Caco-2 (cell line): ENCODE data around the gene TAP2. TPM values are rescaled to one million over a fixed set of nuclear protein-coding genes. Genes with fewer than 3 reads are reported as not detected.

Experiments used
- BruUV-seq: library from RNA; stranded (reverse); fragments of 400-500 nt; replicated peaks from 2 replicates; lab custom pipeline; 2021; lab: Mats Ljungman, UMichigan
- CTCF ChIA-PET: fragments of 300-600 bp; sonication (Branson Sonifier 250); formaldehyde crosslinking; loops from one replicate; lab custom pipeline; 2022; ENCODE audit warnings: antibody characterized with exemption; lab: Charles Lee
- POLR2A ChIA-PET: fragments of 300-600 bp; sonication (Branson Sonifier 250); formaldehyde crosslinking; loops from one replicate; lab custom pipeline; 2022; ENCODE audit warnings: antibody characterized with exemption; lab: Charles Lee
- DNase-seq, 2 experiments: peaks; one replicate each; pipeline versions ENCODE4 v3.0.0 to v3.0.0-alpha.2; 2020 to 2022
- H3K27me3 ChIP-seq: replicated peaks from 2 replicates; pipeline ENCODE4 v1.6.0; 2011; ENCODE audit warnings: low read length; ENCODE audit not compliant: control insufficient read depth, insufficient read depth
- H3K36me3 ChIP-seq: 2 replicates; pipeline ENCODE4 v1.5.1; 2011; ENCODE audit warnings: low read length; ENCODE audit not compliant: control insufficient read depth, insufficient read depth
- H3K4me1 ChIP-seq: fragments of 250-450 bp; sonication (Bioruptor Pico); 2 replicates; pipeline ENCODE4 v1.5.1; 2020; ENCODE audit warnings: mild to moderate bottlenecking
- H3K4me3 ChIP-seq: 2 replicates; pipeline ENCODE4 v1.5.1; 2011; ENCODE audit warnings: low read depth, mild to moderate bottlenecking, control low read depth, low read length
- H3K9me3 ChIP-seq: fragments of 250-450 bp; sonication (Bioruptor Pico); 2 replicates; pipeline ENCODE4 v1.5.1; 2020; ENCODE audit warnings: mild to moderate bottlenecking, moderate library complexity
- H3K27ac Mint-ChIP-seq: one replicate; pipeline ENCODE4 v1.8.0; 2022; ENCODE audit warnings: mixed read lengths; ENCODE audit not compliant: unreplicated experiment
- H3K27me3 Mint-ChIP-seq: one replicate; pipeline ENCODE4 v1.8.0; 2022; ENCODE audit warnings: mixed read lengths; ENCODE audit not compliant: insufficient read depth, unreplicated experiment
- H3K36me3 Mint-ChIP-seq: one replicate; pipeline ENCODE4 v1.8.0; 2022; ENCODE audit warnings: mild to moderate bottlenecking, mixed read lengths; ENCODE audit not compliant: insufficient read depth, unreplicated experiment
- H3K4me1 Mint-ChIP-seq: one replicate; pipeline ENCODE4 v1.8.0; 2022; ENCODE audit warnings: low read depth, mixed read lengths; ENCODE audit not compliant: unreplicated experiment
- H3K4me3 Mint-ChIP-seq: one replicate; pipeline ENCODE4 v1.8.0; 2022; ENCODE audit warnings: mild to moderate bottlenecking, moderate library complexity, mixed read lengths; ENCODE audit not compliant: unreplicated experiment
- H3K9me3 Mint-ChIP-seq: one replicate; pipeline ENCODE4 v1.8.0; 2022; ENCODE audit warnings: mixed read lengths; ENCODE audit not compliant: unreplicated experiment
- intact Hi-C: fragments of 100-400 bp; cut with micrococcal nuclease; formaldehyde crosslinking; loops from one replicate; pipeline ENCODE4 v1.10.0; 2022; ENCODE audit not compliant: unreplicated experiment
- total RNA-seq: library from RNA; stranded (reverse); gene quantifications from 2 replicates; pipeline ENCODE4 v1.2.3, GENCODE V29; 2022
- TF ChIP-seq, protein P1 (sequence below), 2 experiments: fragments of 200-600 bp in 1 of 2; IDR thresholded peaks; 1 replicate in 1 of 2; 2 replicates in 1 of 2; pipeline versions ENCODE4 v1.5.1 to v1.8.0; 2011 to 2022; ENCODE audit warnings: antibody characterized with exemption in 1 of 2, control low read depth in 1 of 2, inconsistent platforms in 1 of 2, low read depth in 1 of 2, low read length in 1 of 2, mild to moderate bottlenecking in 1 of 2, moderate library complexity in 1 of 2; ENCODE audit not compliant: insufficient read depth in 1 of 2, severe bottlenecking in 1 of 2, unreplicated experiment in 1 of 2

Gene TAP2
- total RNA-seq, 1 experiment from 2014 or later = 10.3 TPM

DNA sequence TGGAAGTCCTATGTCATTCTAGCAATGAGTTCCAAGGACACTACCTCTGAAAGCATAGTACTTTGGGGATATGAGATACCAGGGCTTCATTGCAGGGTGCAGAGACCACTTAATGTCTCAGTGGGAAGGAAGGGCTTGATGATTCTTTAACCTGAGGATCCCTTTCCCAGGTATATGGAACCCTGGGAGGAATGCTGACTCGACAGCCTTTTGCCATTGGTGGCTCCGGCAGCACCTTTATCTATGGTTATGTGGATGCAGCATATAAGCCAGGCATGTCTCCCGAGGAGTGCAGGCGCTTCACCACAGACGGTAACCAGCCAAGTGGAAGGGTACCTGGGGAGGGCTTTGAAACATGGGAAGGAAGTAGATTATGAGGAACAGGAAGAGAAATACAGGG, 19.7 kb upstream of the TAP2 start:
- CTCF ChIA-PET = interaction anchor here (1.1 to 5.2 kb wide), 2 partner anchors 10 to 20 kb away, joined by 4 to 32 read pairs; partner anchors contain the start of gene TAP2
- peaks cover 26% of the 10 kb centered on the region for H3K27me3 Mint-ChIP-seq
- TF ChIP-seq, protein P1, sequence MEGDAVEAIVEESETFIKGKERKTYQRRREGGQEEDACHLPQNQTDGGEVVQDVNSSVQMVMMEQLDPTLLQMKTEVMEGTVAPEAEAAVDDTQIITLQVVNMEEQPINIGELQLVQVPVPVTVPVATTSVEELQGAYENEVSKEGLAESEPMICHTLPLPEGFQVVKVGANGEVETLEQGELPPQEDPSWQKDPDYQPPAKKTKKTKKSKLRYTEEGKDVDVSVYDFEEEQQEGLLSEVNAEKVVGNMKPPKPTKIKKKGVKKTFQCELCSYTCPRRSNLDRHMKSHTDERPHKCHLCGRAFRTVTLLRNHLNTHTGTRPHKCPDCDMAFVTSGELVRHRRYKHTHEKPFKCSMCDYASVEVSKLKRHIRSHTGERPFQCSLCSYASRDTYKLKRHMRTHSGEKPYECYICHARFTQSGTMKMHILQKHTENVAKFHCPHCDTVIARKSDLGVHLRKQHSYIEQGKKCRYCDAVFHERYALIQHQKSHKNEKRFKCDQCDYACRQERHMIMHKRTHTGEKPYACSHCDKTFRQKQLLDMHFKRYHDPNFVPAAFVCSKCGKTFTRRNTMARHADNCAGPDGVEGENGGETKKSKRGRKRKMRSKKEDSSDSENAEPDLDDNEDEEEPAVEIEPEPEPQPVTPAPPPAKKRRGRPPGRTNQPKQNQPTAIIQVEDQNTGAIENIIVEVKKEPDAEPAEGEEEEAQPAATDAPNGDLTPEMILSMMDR (IDR thresholded peaks at IDR 0.05; ENCODE audit: insufficient read depth in 1 of 2, low read depth in 1 of 2, low read length in 1 of 2, severe bottlenecking in 1 of 2, unreplicated experiment in 1 of 2) = no peak
- no peak overlapping the region for H3K27ac Mint-ChIP-seq
- peaks cover 16% of the 10 kb centered on the region for H3K4me1 Mint-ChIP-seq
- peaks cover 5% of the 10 kb centered on the region for H3K36me3 Mint-ChIP-seq
- intact Hi-C loops = no loop called here
- Histone ChIP-seq H3K36me3 (no peaks in the 10 kb centered on the region), H3K4me3 (no peak overlapping the region), H3K4me1 (peaks cover 6% of the 10 kb centered on the region), H3K9me3 (no peaks in the 10 kb centered on the region), H3K27me3 (no peaks in the 10 kb centered on the region; the same call in 1 of the 2 replicates)
- POLR2A ChIA-PET = interaction anchor here (0.6 kb wide), 1 partner anchor 23 kb away, joined by 6 read pairs; no protein-coding TSS in a partner anchor
- no peak overlapping the region for H3K4me3 Mint-ChIP-seq
- DNase-seq = no peak
- BruUV-seq = no TSS peak
- H3K9me3 Mint-ChIP-seq = no peaks in the 10 kb centered on the region

DNA sequence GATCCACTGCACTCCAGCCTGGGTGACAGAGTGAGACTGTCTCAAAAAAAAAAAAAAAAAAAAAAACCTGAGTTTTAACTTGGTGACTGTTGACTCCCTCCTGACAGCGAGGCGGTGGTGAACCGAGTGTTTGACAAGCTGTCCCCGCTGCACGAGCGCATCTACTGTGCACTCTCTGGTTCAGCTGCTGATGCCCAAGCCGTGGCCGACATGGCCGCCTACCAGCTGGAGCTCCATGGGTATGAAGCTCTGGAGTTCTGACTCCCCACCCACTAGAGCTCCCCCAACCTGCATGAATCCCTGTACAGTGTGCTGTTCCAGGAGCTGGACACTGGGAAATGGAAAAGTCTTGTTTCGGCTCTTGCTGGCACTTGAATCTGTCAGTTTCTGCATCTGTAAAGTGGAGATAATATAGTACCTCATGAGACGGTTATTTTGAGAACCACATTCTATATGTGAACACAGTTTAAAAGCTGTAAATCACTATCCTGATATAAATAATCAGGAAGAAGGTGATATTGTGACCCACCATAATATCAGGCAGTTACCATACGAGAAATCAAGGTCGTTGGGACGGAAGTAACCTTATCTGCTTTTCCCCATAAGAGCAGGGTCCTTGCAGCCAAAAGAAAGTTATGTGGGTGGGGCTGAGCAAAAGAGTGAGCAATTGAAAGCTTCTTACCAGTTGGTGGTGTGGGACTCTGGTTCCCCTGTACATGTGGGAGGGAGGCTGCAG, 18.8 kb upstream of the TAP2 start:
- H3K4me1 ChIP-seq = peaks cover 6% of the 10 kb centered on the region
- no peaks in the 10 kb centered on the region; the same call in 1 of the 2 replicates for H3K27me3 ChIP-seq
- intact Hi-C loops = no loop called here
- no peak overlapping the region for H3K4me3 Mint-ChIP-seq
- H3K27ac Mint-ChIP-seq = no peak overlapping the region
- H3K36me3 ChIP-seq = no peaks in the 10 kb centered on the region
- peaks cover 20% of the 10 kb centered on the region for H3K27me3 Mint-ChIP-seq
- peaks cover 16% of the 10 kb centered on the region for H3K4me1 Mint-ChIP-seq
- BruUV-seq = no TSS peak
- CTCF ChIA-PET = interaction anchor here (0.6 to 5.2 kb wide), 3 partner anchors 10 to 19 kb away, joined by 4 to 32 read pairs (median 6); partner anchors contain the start of gene TAP2
- TF ChIP-seq, protein P1 (IDR thresholded peaks at IDR 0.05; ENCODE audit: insufficient read depth in 1 of 2, low read depth in 1 of 2, low read length in 1 of 2, severe bottlenecking in 1 of 2, unreplicated experiment in 1 of 2) = no peak
- no peaks in the 10 kb centered on the region for H3K9me3 Mint-ChIP-seq
- H3K9me3 ChIP-seq = no peaks in the 10 kb centered on the region
- no peak for DNase-seq
- POLR2A ChIA-PET = interaction anchor here (0.7 kb wide), 1 partner anchor 15 kb away, joined by 5 read pairs; no protein-coding TSS in a partner anchor
- H3K4me3 ChIP-seq = no peak overlapping the region
- peaks cover 5% of the 10 kb centered on the region for H3K36me3 Mint-ChIP-seq

DNA sequence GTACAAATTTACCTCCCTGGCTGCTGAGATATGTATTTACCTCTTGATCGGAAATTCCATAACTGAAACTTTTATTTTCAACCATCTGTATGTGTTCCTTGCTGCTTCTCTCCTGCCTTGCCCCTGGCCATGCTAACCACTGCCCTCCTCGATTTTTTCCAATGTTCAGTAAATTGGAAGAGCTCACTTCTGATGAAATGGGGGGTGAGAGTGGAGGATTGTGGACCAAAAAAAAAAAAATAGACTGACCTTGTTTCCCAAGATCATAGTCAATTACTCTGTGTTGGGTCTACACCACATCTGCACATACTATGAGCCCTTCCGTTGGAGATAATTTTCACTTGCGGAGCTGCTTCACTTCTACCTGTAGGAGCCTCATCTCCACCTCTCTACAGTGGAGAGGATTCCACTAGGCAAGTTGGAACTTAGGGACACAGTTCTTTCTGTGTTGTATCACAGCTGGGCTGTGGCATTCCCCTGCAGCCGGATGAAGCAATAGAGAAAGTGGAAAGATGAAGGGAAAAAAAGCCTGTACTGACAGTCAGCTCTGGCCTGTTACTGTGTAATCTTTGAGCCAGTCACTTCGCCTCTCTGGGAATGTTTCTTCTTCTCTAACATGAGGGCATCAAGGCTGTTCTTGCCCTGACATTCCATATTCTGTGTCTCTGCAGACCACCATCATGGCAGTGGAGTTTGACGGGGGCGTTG, 17.1 kb upstream of the TAP2 start:
- no peak overlapping the region for H3K4me3 ChIP-seq
- H3K27me3 Mint-ChIP-seq = peaks cover 24% of the 10 kb centered on the region
- intact Hi-C loops = no loop called here
- BruUV-seq = no TSS peak
- H3K9me3 ChIP-seq = no peaks in the 10 kb centered on the region
- H3K9me3 Mint-ChIP-seq = no peaks in the 10 kb centered on the region
- H3K36me3 Mint-ChIP-seq = peaks cover 5% of the 10 kb centered on the region
- peaks cover 16% of the 10 kb centered on the region for H3K4me1 Mint-ChIP-seq
- H3K27me3 ChIP-seq = peaks cover 1% of the 10 kb centered on the region
- no peaks in the 10 kb centered on the region for H3K36me3 ChIP-seq
- H3K27ac Mint-ChIP-seq = no peak overlapping the region
- DNase-seq = no peak
- TF ChIP-seq, protein P1 (IDR thresholded peaks at IDR 0.05; ENCODE audit: insufficient read depth in 1 of 2, low read depth in 1 of 2, low read length in 1 of 2, severe bottlenecking in 1 of 2, unreplicated experiment in 1 of 2) = no peak
- POLR2A ChIA-PET = no interaction called here
- CTCF ChIA-PET = interaction anchor here (3.0 to 3.6 kb wide), 2 partner anchors 12 to 17 kb away, joined by 23 to 79 read pairs; partner anchors contain the start of gene TAP2
- H3K4me3 Mint-ChIP-seq = peak overlapping the region; percentile 27
- peaks cover 6% of the 10 kb centered on the region for H3K4me1 ChIP-seq
